Hepatocyte (in vitro differentiated cells): ENCODE results near the gene TAX1BP3. TPM values are rescaled to one million over a fixed set of nuclear protein-coding genes. Genes with fewer than 3 reads are reported as not detected.

Source experiments
- DNase-seq: peaks from one replicate; pipeline ENCODE4 v3.0.0-alpha.2; 2016; ENCODE audit warnings: low spot score
- H2AFZ ChIP-seq: fragments of 200-600 bp; sonication (generic); 2 replicates; pipeline ENCODE4 v1.6.0; 2016; ENCODE audit warnings: antibody characterized with exemption, mild to moderate bottlenecking
- H3K27ac ChIP-seq: fragments of 200-600 bp; sonication (generic); 2 replicates; pipeline ENCODE4 v1.5.1; 2016; ENCODE audit warnings: mild to moderate bottlenecking
- H3K27me3 ChIP-seq: fragments of 200-600 bp; sonication (generic); 2 replicates; pipeline ENCODE4 v1.6.1; 2016
- H3K36me3 ChIP-seq: fragments of 200-600 bp; sonication (generic); replicated peaks from 2 replicates; pipeline ENCODE4 v1.5.1; 2016; ENCODE audit warnings: low read depth; ENCODE audit not compliant: insufficient read depth
- H3K4me1 ChIP-seq: fragments of 200-600 bp; sonication (generic); 2 replicates; pipeline ENCODE4 v1.5.1; 2016; ENCODE audit warnings: mild to moderate bottlenecking, moderate library complexity; ENCODE audit not compliant: insufficient read depth
- H3K4me2 ChIP-seq: fragments of 200-600 bp; sonication (generic); 2 replicates; pipeline ENCODE4 v1.6.0; 2016
- H3K4me3 ChIP-seq: fragments of 200-600 bp; sonication (generic); 2 replicates; pipeline ENCODE4 v1.5.1; 2016; ENCODE audit warnings: mild to moderate bottlenecking
- H3K79me2 ChIP-seq: fragments of 200-600 bp; sonication (generic); 2 replicates; pipeline ENCODE4 v1.6.0; 2017; ENCODE audit warnings: mild to moderate bottlenecking
- H3K9me2 ChIP-seq: fragments of 200-600 bp; sonication (generic); replicated peaks from 2 replicates; pipeline ENCODE4 v1.6.0; 2017; ENCODE audit warnings: mild to moderate bottlenecking; ENCODE audit not compliant: insufficient read depth
- H3K9me3 ChIP-seq: fragments of 200-600 bp; sonication (generic); 2 replicates; pipeline ENCODE4 v1.5.1; 2016; ENCODE audit warnings: low read depth, mild to moderate bottlenecking
- H4K20me1 ChIP-seq: fragments of 200-600 bp; sonication (generic); 2 replicates; pipeline ENCODE4 v1.6.0; 2016; ENCODE audit warnings: mild to moderate bottlenecking; ENCODE audit not compliant: insufficient read depth, poor library complexity, severe bottlenecking
- EZH2 ChIP-seq: fragments of 200-600 bp; sonication (generic); IDR thresholded peaks from 2 replicates; pipeline ENCODE4 v1.6.1; 2016; ENCODE audit warnings: antibody characterized with exemption, mild to moderate bottlenecking, borderline replicate concordance
- EZH2phosphoT487 ChIP-seq: fragments of 200-600 bp; sonication (generic); IDR thresholded peaks from one replicate; pipeline ENCODE4 v1.6.1; 2018; ENCODE audit warnings: antibody characterized with exemption, mild to moderate bottlenecking, low read depth, moderate library complexity; ENCODE audit not compliant: unreplicated experiment, severe bottlenecking
- WGBS: methylation state at CpG from one replicate; pipeline ENCODE4 v1.1.6; 2016; ENCODE audit warnings: low lambda C conversion rate; ENCODE audit errors: missing lambda C conversion rate; 5-methylcytosine and 5-hydroxymethylcytosine counted together
- polyA plus RNA-seq: library from polyadenylated mRNA; unstranded; fragments of >200 nt; fragmentation: Nextera tagmentation; extraction: Ambion mirVana; gene quantifications from 2 replicates; pipeline ENCODE4 v1.2.1, GENCODE V29; 2016
- total RNA-seq: library from RNA; depleted of rRNA; stranded (reverse); fragments of >200 nt; gene quantifications from 2 replicates; pipeline ENCODE4 v1.2.3, GENCODE V29; 2014
- TF ChIP-seq, protein P1 (sequence below): fragments of 200-600 bp; sonication (generic); IDR thresholded peaks from 2 replicates; pipeline ENCODE4 v1.5.1; 2016; ENCODE audit warnings: antibody characterized with exemption, mild to moderate bottlenecking; ENCODE audit not compliant: poor library complexity

TAX1BP3 gene
- total and polyA plus RNA-seq, 2 experiments from 2014 or later = 218 to 357 TPM

DNA sequence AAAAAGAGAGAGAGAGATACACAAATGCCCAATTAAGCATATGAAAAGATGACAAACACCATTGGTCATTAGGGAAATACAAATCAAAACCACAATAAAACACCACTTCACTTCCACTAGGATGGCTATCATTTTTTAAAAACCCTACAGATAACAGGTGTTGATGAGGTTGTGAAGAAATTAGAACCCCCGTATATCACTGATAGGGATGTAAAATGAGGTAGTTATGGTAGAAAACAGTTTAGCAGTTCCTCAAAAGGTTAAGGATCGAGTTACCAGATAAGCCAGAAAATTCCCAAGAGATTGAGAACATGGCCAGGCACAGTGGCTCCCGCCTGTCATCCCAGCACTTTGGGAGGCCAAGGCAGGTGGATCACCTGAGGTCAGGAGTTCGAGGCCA, 24.8 kb upstream of the TAX1BP3 start:
- DNase-seq = no peak
- WGBS = 64% methylated on average over 4 of the region's 4 CpGs
- H3K9me3 ChIP-seq = no peaks in the 10 kb centered on the region
- no peaks in the 10 kb centered on the region for H4K20me1 ChIP-seq
- H3K36me3 ChIP-seq = no peaks in the 10 kb centered on the region
- H3K79me2 ChIP-seq = no peaks in the 10 kb centered on the region
- no peak overlapping the region for H3K27ac ChIP-seq
- no peak for TF ChIP-seq EZH2phosphoT487
- TF ChIP-seq, protein P1, sequence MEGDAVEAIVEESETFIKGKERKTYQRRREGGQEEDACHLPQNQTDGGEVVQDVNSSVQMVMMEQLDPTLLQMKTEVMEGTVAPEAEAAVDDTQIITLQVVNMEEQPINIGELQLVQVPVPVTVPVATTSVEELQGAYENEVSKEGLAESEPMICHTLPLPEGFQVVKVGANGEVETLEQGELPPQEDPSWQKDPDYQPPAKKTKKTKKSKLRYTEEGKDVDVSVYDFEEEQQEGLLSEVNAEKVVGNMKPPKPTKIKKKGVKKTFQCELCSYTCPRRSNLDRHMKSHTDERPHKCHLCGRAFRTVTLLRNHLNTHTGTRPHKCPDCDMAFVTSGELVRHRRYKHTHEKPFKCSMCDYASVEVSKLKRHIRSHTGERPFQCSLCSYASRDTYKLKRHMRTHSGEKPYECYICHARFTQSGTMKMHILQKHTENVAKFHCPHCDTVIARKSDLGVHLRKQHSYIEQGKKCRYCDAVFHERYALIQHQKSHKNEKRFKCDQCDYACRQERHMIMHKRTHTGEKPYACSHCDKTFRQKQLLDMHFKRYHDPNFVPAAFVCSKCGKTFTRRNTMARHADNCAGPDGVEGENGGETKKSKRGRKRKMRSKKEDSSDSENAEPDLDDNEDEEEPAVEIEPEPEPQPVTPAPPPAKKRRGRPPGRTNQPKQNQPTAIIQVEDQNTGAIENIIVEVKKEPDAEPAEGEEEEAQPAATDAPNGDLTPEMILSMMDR = no peak
- no peak for TF ChIP-seq EZH2
- H3K4me2 ChIP-seq = no peak overlapping the region
- H2AFZ ChIP-seq = no peak overlapping the region
- H3K9me2 ChIP-seq = no peaks in the 10 kb centered on the region
- peaks cover 5% of the 10 kb centered on the region for H3K4me1 ChIP-seq
- H3K4me3 ChIP-seq = no peak overlapping the region
- H3K27me3 ChIP-seq = peaks cover 49% of the 10 kb centered on the region

DNA sequence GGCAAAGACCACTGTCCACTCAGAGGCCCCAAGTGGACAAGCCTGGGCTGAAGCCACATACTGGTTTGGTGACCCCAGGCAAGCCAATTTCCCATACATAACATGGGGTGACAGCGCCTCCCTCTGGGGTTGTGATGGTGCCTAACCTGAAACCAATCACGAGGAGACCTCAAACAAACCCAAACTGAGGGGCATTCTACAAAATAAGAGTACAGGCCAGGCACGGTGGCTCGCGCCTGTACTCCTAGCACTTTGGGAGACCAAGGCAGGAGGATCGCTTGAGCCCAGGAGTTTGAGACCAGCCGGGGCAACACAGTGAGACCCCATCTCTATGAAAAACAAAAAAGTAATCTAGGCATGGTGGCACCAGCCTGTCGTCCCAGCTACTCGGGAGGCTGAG, 24.0 kb upstream of the TAX1BP3 start:
- Histone ChIP-seq H3K4me2 (no peak overlapping the region), H3K79me2 (no peaks in the 10 kb centered on the region), H3K9me3 (no peaks in the 10 kb centered on the region), H2AFZ (no peak overlapping the region), H3K27ac (no peak overlapping the region), H3K4me3 (no peak overlapping the region), H3K9me2 (no peaks in the 10 kb centered on the region), H3K27me3 (peaks cover 41% of the 10 kb centered on the region), H3K4me1 (peaks cover 5% of the 10 kb centered on the region), H4K20me1 (no peaks in the 10 kb centered on the region), H3K36me3 (no peaks in the 10 kb centered on the region)
- TF ChIP-seq EZH2phosphoT487 (no peak), EZH2 (no peak)
- TF ChIP-seq, protein P1 = no peak
- DNase-seq = no peak
- WGBS = 88% methylated on average over 9 of the region's 9 CpGs

DNA sequence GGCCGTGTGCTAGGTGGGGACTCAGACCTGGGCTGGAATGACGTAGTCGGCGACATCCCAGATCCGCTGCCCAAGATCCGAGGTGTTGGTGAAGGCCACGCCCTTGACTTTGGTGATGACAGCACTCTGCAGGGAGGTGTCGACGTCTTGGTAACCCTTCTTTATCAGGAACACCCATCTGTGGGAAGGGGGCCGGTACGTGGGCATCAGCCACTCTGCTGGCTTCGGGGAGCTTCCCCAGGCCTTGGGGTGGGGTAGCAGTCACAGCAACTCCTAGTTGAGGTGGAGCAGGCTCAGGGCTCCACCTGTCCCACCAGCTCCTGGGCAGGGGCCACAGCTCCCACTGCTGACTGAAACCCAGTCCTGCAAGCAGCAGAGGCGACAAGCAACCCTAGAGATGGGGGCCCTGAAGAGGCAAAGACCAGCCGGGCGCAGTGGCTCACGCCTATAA, 23.3 kb upstream of the TAX1BP3 start:
- H3K27me3 ChIP-seq = peaks cover 35% of the 10 kb centered on the region
- WGBS = 87% methylated on average over 16 of the region's 16 CpGs
- DNase-seq = no peak
- H4K20me1 ChIP-seq = no peaks in the 10 kb centered on the region
- TF ChIP-seq, protein P1 = no peak
- TF ChIP-seq EZH2phosphoT487 = no peak
- TF ChIP-seq EZH2 = no peak
- H3K4me3 ChIP-seq = no peak overlapping the region
- H3K79me2 ChIP-seq = no peaks in the 10 kb centered on the region
- H3K4me1 ChIP-seq = peaks cover 5% of the 10 kb centered on the region
- H3K9me3 ChIP-seq = no peaks in the 10 kb centered on the region
- H3K27ac ChIP-seq = no peak overlapping the region
- H3K9me2 ChIP-seq = no peaks in the 10 kb centered on the region
- no peaks in the 10 kb centered on the region for H3K36me3 ChIP-seq
- H2AFZ ChIP-seq = no peak overlapping the region
- no peak overlapping the region for H3K4me2 ChIP-seq
